IMR-90 (cell line): ENCODE data around the gene NLRC5. TPM values are rescaled to one million over a fixed set of nuclear protein-coding genes. Genes with fewer than 3 reads are reported as not detected.
A peak's percentile ranks its signal among the peaks of the same experiment; 100 is the strongest.

Experiments used
- ATAC-seq: fragments of 200-7000 bp; cut with Tn5 transposase; 2 replicates; pipeline ENCODE4 v1.9.1; 2020; ENCODE audit warnings: low read depth, mild to moderate bottlenecking, moderate library complexity
- BruUV-seq: library from RNA; stranded (reverse); fragments of 400-500 nt; replicated peaks from 2 replicates; lab custom pipeline; 2021; lab: Mats Ljungman, UMichigan
- CTCF ChIA-PET: fragments of 300-600 bp; formaldehyde crosslinking; extraction: SDS; loops from one replicate; lab custom pipeline; 2021; ENCODE audit warnings: antibody characterized with exemption; lab: Yijun Ruan, JAX
- POLR2A ChIA-PET: fragments of 300-600 bp; sonication (Branson Sonifier 250); formaldehyde crosslinking; loops from one replicate; lab custom pipeline; 2022; ENCODE audit warnings: antibody characterized with exemption; ENCODE audit not compliant: unreplicated experiment; lab: Charles Lee
- DNase-seq: peaks from one replicate; pipeline ENCODE4 v3.0.0; 2013
- H2AFZ ChIP-seq: replicated peaks from 2 replicates; pipeline ENCODE3; 2013; ENCODE audit warnings: low read length, mild to moderate bottlenecking; ENCODE audit not compliant: poor library complexity
- H2AK5ac ChIP-seq: 2 replicates; pipeline ENCODE4 v1.6.1; 2013; ENCODE audit warnings: low read depth, low read length, inconsistent platforms
- H2AK9ac ChIP-seq: replicated peaks from 2 replicates; pipeline ENCODE3; 2013; ENCODE audit warnings: mild to moderate bottlenecking, low read depth, low read length, moderate library complexity; ENCODE audit not compliant: poor library complexity
- H2BK120ac ChIP-seq: 2 replicates; pipeline ENCODE4 v1.6.1; 2013; ENCODE audit warnings: low read depth, low read length, inconsistent platforms
- H2BK15ac ChIP-seq: 3 replicates; pipeline ENCODE4 v1.6.1; 2013; ENCODE audit warnings: low read depth, low read length, inconsistent platforms
- H2BK20ac ChIP-seq: 2 replicates; pipeline ENCODE4 v1.6.1; 2013; ENCODE audit warnings: low read depth, mild to moderate bottlenecking, inconsistent platforms, low read length, moderate library complexity
- H2BK5ac ChIP-seq: 2 replicates; pipeline ENCODE4 v1.6.1; 2013; ENCODE audit warnings: mild to moderate bottlenecking, low read depth, low read length, inconsistent platforms; ENCODE audit not compliant: poor library complexity, severe bottlenecking
- H3K14ac ChIP-seq: replicated peaks from 2 replicates; pipeline ENCODE4 v1.6.1; 2013; ENCODE audit warnings: low read depth, low read length, inconsistent platforms
- H3K18ac ChIP-seq: 2 replicates; pipeline ENCODE4 v1.6.1; 2013; ENCODE audit warnings: low read depth, low read length, control low read depth
- H3K23ac ChIP-seq: 2 replicates; pipeline ENCODE4 v1.6.1; 2013; ENCODE audit warnings: low read depth, low read length, inconsistent platforms
- H3K27ac ChIP-seq: 2 replicates; pipeline ENCODE4 v1.5.1; 2013; ENCODE audit warnings: mild to moderate bottlenecking, control low read depth, low read length; ENCODE audit not compliant: insufficient read depth
- H3K27me3 ChIP-seq: 2 replicates; pipeline ENCODE4 v1.6.1; 2013; ENCODE audit warnings: low read length; ENCODE audit not compliant: control insufficient read depth, insufficient read depth
- H3K36me3 ChIP-seq: 2 replicates; pipeline ENCODE4 v1.6.1; 2013; ENCODE audit warnings: low read length, mixed read lengths; ENCODE audit not compliant: control insufficient read depth, insufficient read depth
- H3K4ac ChIP-seq: 2 replicates; pipeline ENCODE4 v1.6.1; 2013; ENCODE audit warnings: low read depth, low read length, inconsistent platforms
- H3K4me1 ChIP-seq: 2 replicates; pipeline ENCODE4 v1.6.1; 2013; ENCODE audit warnings: low read length, mixed read lengths; ENCODE audit not compliant: control insufficient read depth, insufficient read depth
- H3K4me2 ChIP-seq: 2 replicates; pipeline ENCODE4 v1.6.1; 2013; ENCODE audit warnings: low read depth, mild to moderate bottlenecking, control low read depth, low read length, moderate library complexity
- H3K4me3 ChIP-seq: 2 replicates; pipeline ENCODE4 v1.5.1; 2013; ENCODE audit warnings: low read depth, mild to moderate bottlenecking, control low read depth, low read length, moderate library complexity; ENCODE audit not compliant: insufficient read depth
- H3K56ac ChIP-seq: 2 replicates; pipeline ENCODE4 v1.6.1; 2013; ENCODE audit warnings: low read length, inconsistent platforms; ENCODE audit not compliant: insufficient read depth; ENCODE audit errors: extremely low read depth
- H3K79me1 ChIP-seq, 2 experiments: 2 replicates each; pipeline ENCODE4 v1.6.1; 2013; ENCODE audit warnings: low read length in 2 of 2, inconsistent platforms in 1 of 2, low read depth in 1 of 2
- H3K9ac ChIP-seq: 2 replicates; pipeline ENCODE4 v1.6.1; 2013; ENCODE audit warnings: low read depth, low read length, control low read depth
- H3K9me1 ChIP-seq: 2 replicates; pipeline ENCODE4 v1.6.1; 2013; ENCODE audit warnings: low read length, inconsistent platforms; ENCODE audit not compliant: insufficient read depth
- H3K9me3 ChIP-seq: 2 replicates; pipeline ENCODE4 v1.6.1; 2013; ENCODE audit warnings: low read length; ENCODE audit not compliant: control insufficient read depth, insufficient read depth
- H4K20me1 ChIP-seq: 2 replicates; pipeline ENCODE4 v1.6.1; 2013; ENCODE audit warnings: low read length, inconsistent platforms; ENCODE audit not compliant: insufficient read depth
- H4K5ac ChIP-seq: 2 replicates; pipeline ENCODE4 v1.6.1; 2013; ENCODE audit warnings: mild to moderate bottlenecking, low read depth, low read length, control low read depth
- H4K8ac ChIP-seq, 2 experiments: 2 replicates each; pipeline ENCODE4 v1.6.1; 2013; ENCODE audit warnings: low read depth in 2 of 2, low read length in 2 of 2, control low read depth in 1 of 2, inconsistent platforms in 1 of 2
- H4K91ac ChIP-seq: 2 replicates; pipeline ENCODE4 v1.6.1; 2013; ENCODE audit warnings: low read depth, low read length, inconsistent platforms; ENCODE audit not compliant: insufficient read depth
- POLR2A ChIP-seq: IDR thresholded peaks from 2 replicates; pipeline ENCODE4 v1.6.1; 2012; ENCODE audit warnings: mild to moderate bottlenecking, low read depth, low read length
- SMC3 ChIP-seq: fragments of 150-350 bp; IDR thresholded peaks from 2 replicates; pipeline ENCODE4 v1.6.1; 2016; ENCODE audit warnings: low read depth, mild to moderate bottlenecking, antibody characterized with exemption, low read length, moderate library complexity
- WGBS, 2 experiments: methylation state at CpG; one replicate each; pipeline versions ENCODE4 v1.1.5 to v1.1.7; 2013; ENCODE audit warnings: missing lambda C conversion rate in 2 of 2; ENCODE audit not compliant: insufficient read length in 1 of 2; ENCODE audit errors: extremely low coverage in 2 of 2; 5-methylcytosine and 5-hydroxymethylcytosine counted together
- dilution Hi-C: fragments of 300-500 bp; cut with HindIII; formaldehyde crosslinking; loops from one replicate; pipeline ENCODE4 v1.14.3; 2018; ENCODE audit warnings: low sequenced_read_pairs; ENCODE audit not compliant: unreplicated experiment
- in situ Hi-C: fragments of 300-500 bp; cut with MboI; formaldehyde crosslinking; loops from 3 replicates; pipeline ENCODE4 v1.14.3; 2019; ENCODE audit warnings: low sequenced_read_pairs, inconsistent platforms, mixed read lengths
- intact Hi-C: fragments of 100-400 bp; cut with micrococcal nuclease; formaldehyde crosslinking; loops from 2 replicates; pipeline ENCODE4 v1.10.0; 2022
- polyA plus RNA-seq, 3 experiments: library from polyadenylated mRNA; depleted of rRNA; stranded (reverse); fragments of >200 nt; gene quantifications; 2 replicates each; pipeline ENCODE4 v1.2.3, GENCODE V29; 2012; ENCODE audit warnings: low replicate concordance in 1 of 3
- total RNA-seq: library from RNA; depleted of rRNA; stranded (reverse); fragments of >200 nt; gene quantifications from 2 replicates; pipeline ENCODE4 v1.2.3, GENCODE V29; 2012

Gene NLRC5
- total and polyA plus RNA-seq, 2 of the 4 experiments (the other 2 are of a cell fraction) = 9.1 to 14.9 TPM

DNA sequence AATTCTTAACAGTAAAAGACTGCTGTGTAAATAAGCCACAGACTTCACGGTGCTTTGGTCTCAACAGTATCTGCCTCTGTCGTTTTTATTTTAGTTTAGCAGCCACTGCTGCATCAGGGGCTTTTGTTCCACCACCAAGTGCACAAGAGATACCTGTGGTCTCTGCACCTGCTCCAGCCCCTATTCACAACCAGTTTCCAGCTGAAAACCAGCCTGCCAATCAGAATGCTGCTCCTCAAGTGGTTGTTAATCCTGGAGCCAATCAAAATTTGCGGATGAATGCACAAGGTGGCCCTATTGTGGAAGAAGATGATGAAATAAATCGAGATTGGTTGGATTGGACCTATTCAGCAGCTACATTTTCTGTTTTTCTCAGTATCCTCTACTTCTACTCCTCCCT, 49.6 kb upstream of the NLRC5 start:
- dilution Hi-C loops = no loop called here
- DNase-seq (no peak), ATAC-seq (no peak)
- Histone ChIP-seq H3K4me3 (no peak overlapping the region), H3K14ac (no peak overlapping the region), H3K27ac (no peak overlapping the region), H2BK120ac (no peak overlapping the region), H3K56ac (no peak overlapping the region), H2AK5ac (no peak overlapping the region), H3K27me3 (no peaks in the 10 kb centered on the region), H3K9ac (no peak overlapping the region), H3K4me2 (no peak overlapping the region), H2AFZ (no peak overlapping the region), H3K18ac (no peak overlapping the region), H4K5ac (no peak overlapping the region), H3K36me3 (peaks cover 59% of the 10 kb centered on the region), H2AK9ac (no peak overlapping the region), H4K91ac (no peak overlapping the region), H3K4ac (no peak overlapping the region), H3K4me1 (peaks cover 2% of the 10 kb centered on the region), H4K20me1 (peaks cover 86% of the 10 kb centered on the region), H3K9me3 (no peaks in the 10 kb centered on the region), H3K79me1 (peaks cover 30 to 62% of the 10 kb centered on the region in 2 experiments), H4K8ac (no peak overlapping the region), H2BK15ac (no peak overlapping the region), H2BK20ac (no peak overlapping the region), H3K9me1 (peaks cover 10% of the 10 kb centered on the region), H3K23ac (no peak overlapping the region), H2BK5ac (no peak overlapping the region)
- 100% methylated on average over 2 of the region's 4 CpGs; no CpG with 5 or more reads in 1 of the 2 experiments for WGBS, 2 experiments
- no TSS peak for BruUV-seq
- intact Hi-C loops = no loop called here
- CTCF ChIA-PET = no interaction called here
- in situ Hi-C loops = no loop called here
- TF ChIP-seq SMC3 = no peak
- TF ChIP-seq POLR2A = peak; percentile 7; the same call in 1 of the 2 replicates
- POLR2A ChIA-PET = no interaction called here
